Vagina (tissue), 2 donors: Measurements from ENCODE around the gene MYADML2. TPM values are rescaled to one million over a fixed set of nuclear protein-coding genes. Genes with fewer than 3 reads are reported as not detected.
"Not testable (repeated sequence)": the region's sequence is repeated elsewhere in the genome, so short reads cannot be mapped to it uniquely, and the experiment has no call there.

Experiments
- DNase-seq, 2 donors: peaks; one replicate each; pipeline ENCODE4 v3.0.0-alpha.2; 2017; ENCODE audit errors: extremely low spot score in 2 of 2
- H3K27ac ChIP-seq: fragments of 200-600 bp; sonication (generic); one replicate; pipeline ENCODE4 v1.5.1; 2019
- H3K27me3 ChIP-seq: fragments of 200-600 bp; sonication (generic); one replicate; pipeline ENCODE4 v1.5.1; 2019
- H3K36me3 ChIP-seq, 2 donors: fragments of 200-600 bp; sonication (generic); one replicate each; pipeline ENCODE4 v1.5.1; 2017 to 2019
- H3K4me1 ChIP-seq: fragments of 200-600 bp; sonication (generic); one replicate; pipeline ENCODE4 v1.5.1; 2019
- H3K4me3 ChIP-seq, 2 donors: fragments of 200-600 bp; sonication (generic); 1 replicate in 1 of 2; 2 replicates in 1 of 2; pipeline ENCODE4 v1.5.1; 2016 to 2019
- H3K9me3 ChIP-seq: fragments of 200-600 bp; sonication (generic); one replicate; pipeline ENCODE4 v1.5.1; 2019
- POLR2A ChIP-seq, 2 donors: fragments of 450-650 bp; IDR thresholded peaks; one replicate each; pipeline ENCODE4 v1.6.1; 2017; ENCODE audit warnings: antibody characterized with exemption in 2 of 2, mild to moderate bottlenecking in 2 of 2, moderate library complexity in 2 of 2
- POLR2AphosphoS5 ChIP-seq, 2 donors: sonication (generic); formaldehyde crosslinking; IDR thresholded peaks; one replicate each; pipeline ENCODE4 v1.9.0; 2017; ENCODE audit warnings: antibody characterized with exemption in 2 of 2, mild to moderate bottlenecking in 2 of 2, low read depth in 1 of 2; ENCODE audit not compliant: insufficient read depth in 1 of 2
- intact Hi-C: fragments of 100-400 bp; cut with DNase I; formaldehyde crosslinking; loops from one replicate; pipeline ENCODE4 v1.15.1; 2023
- total RNA-seq: library from RNA; depleted of rRNA; stranded (reverse); fragments of >200 nt; gene quantifications from one replicate; pipeline ENCODE4 v1.2.3, GENCODE V29; 2016
- TF ChIP-seq, protein P1 (sequence below), 3 experiments: fragments of 450-650 bp in 2 of 3; fragments of 200-600 bp in 1 of 3; sonication (generic) in 1 of 3; IDR thresholded peaks; one replicate each; pipeline ENCODE4 v1.5.1; 2017 to 2019; ENCODE audit warnings: antibody characterized with exemption in 3 of 3, mild to moderate bottlenecking in 2 of 3, moderate library complexity in 2 of 3

The MYADML2 gene
- total RNA-seq, 1 donor from 2014 or later: not detected

GRCh38 chr17:81955756-81956544 lies 8.9 kb upstream of the MYADML2 start:
- no peaks in the 10 kb centered on the region for H3K9me3 ChIP-seq

GRCh38 chr17:81955058-81955681 lies 8.1 kb upstream of the MYADML2 start:
- intact Hi-C loops: loop anchor here (10.0 kb wide), 1 partner anchor 200 kb away; no protein-coding TSS in a partner anchor
- peaks cover 4% of the 10 kb centered on the region for H3K27me3 ChIP-seq
- no peak for TF ChIP-seq POLR2A (IDR thresholded peaks at IDR 0.05)
- TF ChIP-seq POLR2AphosphoS5 (IDR thresholded peaks at IDR 0.05; ENCODE audit: insufficient read depth in 1 of 2, low read depth in 1 of 2): no peak
- TF ChIP-seq, protein P1, sequence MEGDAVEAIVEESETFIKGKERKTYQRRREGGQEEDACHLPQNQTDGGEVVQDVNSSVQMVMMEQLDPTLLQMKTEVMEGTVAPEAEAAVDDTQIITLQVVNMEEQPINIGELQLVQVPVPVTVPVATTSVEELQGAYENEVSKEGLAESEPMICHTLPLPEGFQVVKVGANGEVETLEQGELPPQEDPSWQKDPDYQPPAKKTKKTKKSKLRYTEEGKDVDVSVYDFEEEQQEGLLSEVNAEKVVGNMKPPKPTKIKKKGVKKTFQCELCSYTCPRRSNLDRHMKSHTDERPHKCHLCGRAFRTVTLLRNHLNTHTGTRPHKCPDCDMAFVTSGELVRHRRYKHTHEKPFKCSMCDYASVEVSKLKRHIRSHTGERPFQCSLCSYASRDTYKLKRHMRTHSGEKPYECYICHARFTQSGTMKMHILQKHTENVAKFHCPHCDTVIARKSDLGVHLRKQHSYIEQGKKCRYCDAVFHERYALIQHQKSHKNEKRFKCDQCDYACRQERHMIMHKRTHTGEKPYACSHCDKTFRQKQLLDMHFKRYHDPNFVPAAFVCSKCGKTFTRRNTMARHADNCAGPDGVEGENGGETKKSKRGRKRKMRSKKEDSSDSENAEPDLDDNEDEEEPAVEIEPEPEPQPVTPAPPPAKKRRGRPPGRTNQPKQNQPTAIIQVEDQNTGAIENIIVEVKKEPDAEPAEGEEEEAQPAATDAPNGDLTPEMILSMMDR (IDR thresholded peaks at IDR 0.05): no peak

More at GRCh38 chr17:81955756-81956544, 8.9 kb upstream of the MYADML2 start:
- H3K27ac ChIP-seq: no peak overlapping the region
- no peaks in the 10 kb centered on the region for H3K36me3 ChIP-seq
- DNase-seq: no peak
- no peak overlapping the region for H3K4me3 ChIP-seq
- TF ChIP-seq POLR2AphosphoS5 (IDR thresholded peaks at IDR 0.05; ENCODE audit: insufficient read depth in 1 of 2, low read depth in 1 of 2) (no peak), POLR2A (IDR thresholded peaks at IDR 0.05) (no peak)
- TF ChIP-seq, protein P1 (IDR thresholded peaks at IDR 0.05): no peak
- intact Hi-C loops: loop anchor here (2.0 to 10.0 kb wide), 2 partner anchors 67 to 199 kb away; partner anchors contain the start of genes CENPX and LRRC45
- H3K27me3 ChIP-seq: peaks cover 9% of the 10 kb centered on the region
- H3K4me1 ChIP-seq: peaks cover 8% of the 10 kb centered on the region

GRCh38 chr17:81954131-81955057 lies 7.4 kb upstream of the MYADML2 start:
- H3K4me3 ChIP-seq: no peak overlapping the region
- no peaks in the 10 kb centered on the region for H3K27me3 ChIP-seq
- no peaks in the 10 kb centered on the region for H3K9me3 ChIP-seq
- intact Hi-C loops: loop anchor here (10.0 kb wide), 1 partner anchor 200 kb away; no protein-coding TSS in a partner anchor
- no peaks in the 10 kb centered on the region for H3K4me1 ChIP-seq
- H3K36me3 ChIP-seq: no peaks in the 10 kb centered on the region
- no peak overlapping the region for H3K27ac ChIP-seq
- no peak for DNase-seq
- TF ChIP-seq POLR2AphosphoS5 (IDR thresholded peaks at IDR 0.05; ENCODE audit: insufficient read depth in 1 of 2, low read depth in 1 of 2) (no peak), POLR2A (IDR thresholded peaks at IDR 0.05) (no peak)
- TF ChIP-seq, protein P1 (IDR thresholded peaks at IDR 0.05): no peak

More at GRCh38 chr17:81955058-81955681, 8.1 kb upstream of the MYADML2 start:
- Histone ChIP-seq H3K4me1 (peaks cover 4% of the 10 kb centered on the region), H3K36me3 (no peaks in the 10 kb centered on the region), H3K9me3 (no peaks in the 10 kb centered on the region), H3K4me3 (no peak overlapping the region), H3K27ac (no peak overlapping the region)
- no peak for DNase-seq

GRCh38 chr17:81953443-81953842 lies 6.4 kb upstream of the MYADML2 start:
- H3K36me3 ChIP-seq, DNase-seq, H3K9me3 ChIP-seq, H3K4me3 ChIP-seq, H3K27me3 ChIP-seq, H3K27ac ChIP-seq, H3K4me1 ChIP-seq: not testable (repeated sequence)
- intact Hi-C loops: loop anchor here (10.0 kb wide), 1 partner anchor 201 kb away; no protein-coding TSS in a partner anchor

DNA sequence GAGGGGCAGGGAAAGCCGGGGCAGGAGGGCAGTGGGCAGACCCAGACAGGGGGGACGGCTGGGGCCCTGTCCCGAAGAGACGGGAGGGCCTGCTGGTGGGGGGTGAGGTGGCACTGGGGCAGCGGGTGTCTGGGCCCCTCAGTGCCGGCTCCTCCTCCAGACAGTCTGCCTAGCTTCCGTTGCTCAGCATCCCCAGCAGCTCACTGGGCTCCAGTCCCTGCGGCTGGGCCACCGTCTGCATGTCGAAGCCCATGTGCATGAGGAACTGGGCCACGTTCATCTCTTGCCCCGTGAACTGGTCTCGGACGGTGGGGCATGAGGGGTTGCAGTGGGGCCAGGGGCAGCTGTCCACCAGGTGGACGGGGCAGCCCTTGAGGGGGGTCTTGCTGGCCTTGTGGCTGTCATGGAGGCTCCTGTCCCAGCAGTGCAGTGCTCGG lies 5.8 kb upstream of the MYADML2 start:
- no peaks in the 10 kb centered on the region for H3K27me3 ChIP-seq
- no peak overlapping the region for H3K4me3 ChIP-seq
- TF ChIP-seq POLR2AphosphoS5 (IDR thresholded peaks at IDR 0.05; ENCODE audit: insufficient read depth in 1 of 2, low read depth in 1 of 2) (no peak), POLR2A (IDR thresholded peaks at IDR 0.05) (no peak)
- TF ChIP-seq, protein P1 (IDR thresholded peaks at IDR 0.05): no peak
- no peak overlapping the region for H3K27ac ChIP-seq
- H3K36me3 ChIP-seq: no peaks in the 10 kb centered on the region
- DNase-seq: no peak
- intact Hi-C loops: loop anchor here (10.0 kb wide), 1 partner anchor 202 kb away; no protein-coding TSS in a partner anchor
- no peaks in the 10 kb centered on the region for H3K9me3 ChIP-seq
- no peaks in the 10 kb centered on the region for H3K4me1 ChIP-seq
